Stimulated activated CD4-positive, alpha-beta T cell treated with anti-CD3 and anti-CD28 coated beads, Interleukin-1b, Interleukin-23, amount 100 ng/mL, for 24 hours (primary cell): Measurements from ENCODE around the gene CENPU.

Experiments used
- DNase-seq, 4 experiments: peaks; one replicate each; pipeline ENCODE4 v3.0.0-alpha.2; 2020; ENCODE audit warnings: low read depth in 4 of 4, low spot score in 1 of 4

Gene CENPU

GRCh38 chr4:184644553-184645307, 89.2 kb downstream of the CENPU start:
- DNase-seq: no peak
